MV-4-11 (cell line): Measurements from ENCODE around the gene SCGB2B2.
"Not testable (repeated sequence)": the region's sequence is repeated elsewhere in the genome, so short reads cannot be mapped to it uniquely, and the experiment has no call there.

ENCODE experiments used
- DNase-seq: peaks from one replicate; lab custom pipeline; 2025; lab: John Stamatoyannopoulos, UW

The SCGB2B2 gene

DNA sequence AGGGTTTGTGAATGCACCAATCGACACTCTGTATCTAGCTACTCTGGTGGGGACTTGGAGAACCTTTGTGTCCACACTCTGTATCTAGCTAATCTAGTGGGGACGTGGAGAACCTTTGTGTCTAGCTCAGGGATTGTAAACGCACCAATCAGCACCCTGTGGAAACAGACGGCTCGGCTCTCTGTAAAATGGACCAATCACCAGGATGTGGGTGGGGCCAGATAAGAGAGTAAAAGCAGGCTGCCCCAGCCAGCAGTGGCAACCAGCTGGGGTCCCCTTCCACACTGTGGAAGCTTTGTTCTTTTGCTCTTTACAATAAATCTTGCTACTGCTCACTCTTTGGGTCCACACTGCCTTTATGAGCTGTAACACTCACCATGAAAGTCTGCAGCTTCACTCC is 8.3 kb downstream of the SCGB2B2 start:
- not testable (repeated sequence) for DNase-seq

DNA sequence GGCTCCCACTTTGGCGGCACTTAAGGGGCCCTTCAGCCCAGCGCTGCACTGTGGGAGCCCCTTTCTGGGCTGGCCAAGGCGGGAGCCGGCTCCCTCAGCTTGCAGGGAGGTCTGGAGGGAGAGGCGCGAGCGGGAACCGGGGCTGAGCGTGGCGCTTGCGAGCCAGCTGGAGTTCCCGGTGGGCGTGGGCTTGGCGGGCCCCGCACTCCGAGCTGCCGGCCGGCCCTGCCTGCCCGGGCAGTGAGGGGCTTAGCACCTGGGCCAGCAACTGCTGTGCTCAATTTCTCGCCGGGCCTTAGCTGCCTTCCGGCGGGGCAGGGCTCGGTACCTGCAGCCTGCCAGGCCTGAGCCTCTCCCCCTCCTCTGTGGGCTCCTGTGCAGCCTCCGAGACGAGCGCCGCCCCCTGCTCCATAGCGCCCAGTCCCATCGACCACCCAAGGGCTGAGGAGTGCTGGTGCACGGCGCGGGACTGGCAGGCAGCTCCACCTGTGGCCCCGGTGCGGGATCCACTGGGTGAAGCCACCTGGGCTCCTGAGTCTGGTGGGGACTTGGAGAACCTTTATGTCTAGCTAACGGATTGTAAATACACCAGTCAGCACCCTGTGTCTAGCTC is 8.8 kb downstream of the SCGB2B2 start:
- DNase-seq, result not testable (repeated sequence)

DNA sequence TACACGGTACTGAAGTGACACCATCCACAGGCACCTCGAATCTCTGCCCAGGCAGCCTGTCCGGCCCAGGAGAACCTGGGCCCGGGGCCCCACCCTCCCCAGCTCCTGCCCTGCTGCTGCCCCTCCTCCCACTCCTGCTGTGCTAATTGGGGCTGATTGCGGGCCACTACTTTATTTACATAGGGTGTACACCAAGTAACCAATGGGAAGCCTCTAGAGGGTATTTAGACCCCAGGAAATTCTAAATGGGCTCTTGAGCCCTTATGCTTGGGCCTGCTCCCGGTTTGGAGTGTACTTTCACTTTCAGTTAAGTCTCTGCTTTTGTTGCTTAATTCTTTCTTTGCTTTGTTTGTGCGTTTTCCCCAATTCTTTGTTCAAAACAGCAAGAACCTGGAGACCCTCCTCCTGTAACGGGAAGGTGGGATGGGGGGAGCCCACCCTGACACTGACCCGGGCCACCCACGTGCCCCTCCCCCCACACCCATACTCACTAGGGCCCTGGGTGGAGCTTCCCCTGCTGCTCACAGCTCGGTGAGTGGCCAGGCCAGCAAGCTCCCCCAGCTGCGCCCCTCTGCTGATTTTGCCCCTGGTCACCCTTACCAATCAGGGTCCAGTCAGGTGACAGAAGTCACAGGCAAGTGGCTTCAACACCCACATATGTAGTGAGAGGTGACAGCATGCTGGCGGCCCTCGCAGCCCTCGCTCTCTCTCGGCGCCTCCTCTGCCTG is 9.4 kb downstream of the SCGB2B2 start:
- no peak for DNase-seq

DNA sequence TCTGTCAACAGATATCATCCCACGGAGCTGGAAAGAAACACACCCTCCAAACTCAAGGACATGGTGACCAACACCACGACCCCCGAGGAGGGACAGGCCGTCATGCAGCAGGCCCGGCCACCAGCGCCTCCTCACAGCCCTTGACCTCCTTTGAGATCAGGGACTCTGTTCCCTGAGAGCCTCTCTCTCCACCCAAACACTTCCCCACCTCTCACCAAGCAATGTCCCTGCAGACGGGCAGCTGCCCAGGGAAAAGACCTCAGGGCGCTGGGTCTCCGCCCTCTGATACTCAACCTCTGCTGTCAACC is 10.0 kb downstream of the SCGB2B2 start:
- no peak for DNase-seq

DNA sequence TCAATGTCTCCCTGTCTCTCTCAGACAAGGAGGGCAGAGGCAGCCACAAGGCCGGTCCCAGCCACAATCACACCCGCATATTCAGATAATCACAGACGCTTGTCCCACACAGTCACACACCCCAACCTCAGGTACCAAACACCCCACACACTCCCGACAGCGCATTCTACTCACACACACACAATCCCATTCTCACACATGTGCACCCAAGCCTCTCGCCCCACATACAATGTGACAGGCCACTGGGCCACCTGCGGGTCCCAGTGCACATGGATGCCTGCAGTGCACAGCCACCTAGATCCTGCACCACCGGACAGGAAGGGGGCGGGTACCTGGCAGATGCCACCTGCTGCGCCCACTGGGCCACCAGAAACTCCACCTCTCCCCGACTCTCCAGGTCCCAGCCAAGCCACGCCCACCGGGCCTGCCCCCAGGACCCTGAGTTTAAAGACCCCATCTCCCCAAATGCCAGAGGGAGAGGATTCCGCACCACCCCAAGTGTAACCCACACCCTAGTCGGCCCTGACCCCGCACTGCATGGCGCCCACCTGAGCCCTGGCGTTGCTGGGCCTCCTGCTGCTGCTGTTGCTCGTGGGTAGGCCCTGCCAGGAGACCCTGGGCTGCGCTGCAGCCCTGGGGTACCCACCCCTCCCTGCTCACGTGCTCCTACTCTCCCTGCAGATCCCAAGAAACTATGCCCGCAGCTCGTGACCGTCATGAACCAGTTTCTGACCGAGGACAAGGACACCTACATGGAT is 10.6 kb downstream of the SCGB2B2 start:
- DNase-seq, result no peak

DNA sequence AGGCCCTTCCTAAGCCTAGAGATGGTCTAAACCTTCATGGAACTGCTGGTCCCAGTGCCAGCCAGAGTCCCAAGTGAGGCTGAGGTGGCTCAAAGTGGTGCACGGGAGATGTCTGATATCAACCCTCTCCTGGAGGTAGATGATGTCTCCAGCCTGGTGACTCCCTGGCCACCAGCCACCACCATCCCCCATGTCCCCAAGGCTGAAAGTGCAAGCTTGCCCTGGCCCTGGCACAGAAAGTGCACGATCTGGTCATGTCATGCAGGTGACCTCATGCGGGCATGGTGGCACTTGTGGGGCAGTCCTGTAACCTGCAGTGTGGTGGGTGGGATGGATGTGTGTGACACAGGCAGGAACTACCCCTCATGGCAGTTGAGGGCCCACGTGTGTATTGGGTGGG is 11.7 kb downstream of the SCGB2B2 start:
- not testable (repeated sequence) for DNase-seq

DNA sequence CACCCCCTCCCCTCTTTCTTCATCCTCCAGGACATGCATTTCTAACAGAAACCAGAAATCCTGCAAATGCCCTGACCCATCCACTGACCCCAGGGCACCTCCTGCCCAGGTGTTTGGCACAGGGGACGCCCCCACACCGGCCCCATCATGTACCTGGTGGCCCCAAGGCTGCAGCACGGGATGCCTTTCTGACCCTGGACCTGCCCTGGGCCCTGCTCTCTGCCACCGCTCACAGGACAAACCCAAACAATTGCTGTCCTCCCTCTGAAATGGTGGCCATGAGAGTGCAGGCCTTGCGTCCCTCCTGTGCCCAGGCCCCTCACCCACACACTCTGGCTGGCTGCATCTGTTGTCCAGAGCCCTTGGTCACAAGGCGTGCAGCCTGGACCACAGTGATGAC is 12.1 kb downstream of the SCGB2B2 start:
- no peak for DNase-seq

DNA sequence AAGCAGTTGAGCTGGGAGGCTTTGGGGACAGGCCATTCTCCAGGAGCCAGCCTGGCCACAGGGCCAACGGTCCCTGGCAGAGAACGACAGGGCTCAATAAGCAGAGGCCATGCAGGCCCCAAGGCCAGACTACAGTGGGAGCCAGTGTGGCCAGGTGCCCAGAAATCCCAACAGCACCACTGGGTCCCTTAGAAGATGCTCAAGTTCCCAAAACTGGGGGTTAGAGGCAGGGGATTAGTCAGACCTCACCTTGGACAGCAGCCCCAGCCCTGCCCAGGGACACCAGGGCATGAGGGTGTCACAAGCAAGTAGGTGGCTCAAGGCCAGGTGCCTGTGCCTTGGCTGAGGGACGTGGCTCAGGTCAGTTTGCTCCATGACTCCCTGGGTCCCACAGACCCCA is 12.8 kb downstream of the SCGB2B2 start:
- DNase-seq, result no peak

DNA sequence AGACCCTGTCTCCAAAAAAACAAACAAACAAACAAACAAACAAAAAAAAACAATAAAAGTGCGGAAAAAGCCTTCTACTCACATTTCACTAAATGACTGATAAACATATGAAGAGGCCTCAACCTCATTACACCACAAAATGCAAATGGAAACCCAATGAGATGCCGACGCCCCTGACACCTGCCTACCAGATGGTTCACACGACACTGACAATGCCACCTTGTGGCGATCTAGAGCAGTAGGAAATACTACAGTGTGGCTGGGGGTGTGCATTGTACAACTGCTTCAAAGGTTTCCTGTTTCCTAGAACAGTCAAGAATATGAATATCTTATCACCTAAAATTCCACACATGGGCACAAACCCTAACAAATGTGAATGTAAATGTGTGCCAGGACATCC is 14.0 kb downstream of the SCGB2B2 start:
- no peak for DNase-seq

DNA sequence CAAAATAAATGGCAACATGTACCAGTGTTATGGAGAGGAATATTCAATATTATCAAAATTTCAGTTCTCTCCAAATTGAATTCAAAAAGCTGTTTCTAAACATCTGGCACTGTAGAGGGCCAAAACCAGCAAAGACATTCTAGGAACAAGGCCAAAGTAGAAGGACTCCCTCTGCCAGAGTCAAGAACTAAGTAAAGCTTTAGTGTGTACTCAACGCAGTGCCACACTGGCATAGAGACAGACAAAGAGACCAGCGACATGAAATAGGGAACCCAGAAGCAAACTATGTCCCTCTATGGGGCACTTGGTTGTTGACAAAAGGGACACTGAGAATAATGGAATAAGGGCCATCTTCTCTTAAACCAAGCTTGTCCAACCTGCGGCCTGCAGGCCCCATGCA is 15.6 kb downstream of the SCGB2B2 start:
- DNase-seq, result no peak

DNA sequence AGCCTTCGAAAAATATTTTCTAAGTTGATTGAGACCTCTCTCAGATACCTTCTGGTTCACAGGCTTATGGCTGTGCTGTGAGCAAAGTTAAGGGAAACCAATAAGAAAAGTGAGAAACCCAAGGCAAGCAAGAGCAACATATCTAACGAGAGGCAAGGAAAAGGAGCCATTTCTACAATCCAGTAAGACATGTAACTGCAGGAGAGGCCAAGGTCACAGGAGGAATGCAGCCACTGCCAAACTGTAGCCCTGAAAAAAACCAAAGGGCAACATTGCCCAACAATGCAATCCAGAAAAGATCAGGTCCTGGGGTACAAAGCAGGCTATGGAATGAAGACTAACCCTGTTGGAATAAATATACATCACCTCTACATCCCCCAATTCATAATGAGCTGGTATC is 21.3 kb downstream of the SCGB2B2 start:
- DNase-seq, result no peak

DNA sequence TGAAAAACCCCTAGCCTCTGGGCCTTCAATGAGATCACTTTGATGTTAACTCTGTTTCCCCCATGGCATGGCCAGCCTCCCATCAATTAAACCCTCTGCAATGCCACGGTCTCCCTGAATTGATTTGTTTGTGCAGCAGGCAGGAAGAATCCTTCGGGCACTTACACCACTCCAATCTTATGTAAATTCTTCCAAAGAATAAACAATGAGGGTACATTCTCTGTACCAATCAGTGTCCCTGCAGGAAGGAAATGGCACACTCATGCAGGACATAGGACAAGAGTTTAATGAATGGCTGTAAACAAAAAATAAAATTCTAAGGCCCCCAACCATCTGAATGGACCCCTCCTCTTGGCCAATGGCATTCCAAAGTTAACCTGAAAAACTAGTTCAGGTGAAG is 22.2 kb downstream of the SCGB2B2 start:
- DNase-seq, result no peak

DNA sequence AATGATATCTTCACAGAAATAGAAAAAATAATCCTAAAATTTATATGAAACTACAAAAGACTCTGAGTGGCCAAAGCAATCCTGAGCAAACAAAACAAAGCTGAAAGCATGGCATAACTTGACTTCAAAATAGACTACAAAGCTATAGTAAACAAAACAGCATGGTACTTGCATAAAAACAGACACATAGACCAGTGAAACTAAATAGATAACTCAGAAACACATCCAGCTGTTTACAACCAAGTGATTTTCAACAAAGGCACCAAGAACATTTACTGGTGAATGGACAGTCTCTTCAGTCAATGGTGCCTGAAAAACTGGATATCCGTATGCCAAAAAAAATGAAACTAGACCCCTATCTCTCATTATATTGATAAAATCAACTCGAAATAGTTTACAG is 25.2 kb downstream of the SCGB2B2 start:
- no peak for DNase-seq

DNA sequence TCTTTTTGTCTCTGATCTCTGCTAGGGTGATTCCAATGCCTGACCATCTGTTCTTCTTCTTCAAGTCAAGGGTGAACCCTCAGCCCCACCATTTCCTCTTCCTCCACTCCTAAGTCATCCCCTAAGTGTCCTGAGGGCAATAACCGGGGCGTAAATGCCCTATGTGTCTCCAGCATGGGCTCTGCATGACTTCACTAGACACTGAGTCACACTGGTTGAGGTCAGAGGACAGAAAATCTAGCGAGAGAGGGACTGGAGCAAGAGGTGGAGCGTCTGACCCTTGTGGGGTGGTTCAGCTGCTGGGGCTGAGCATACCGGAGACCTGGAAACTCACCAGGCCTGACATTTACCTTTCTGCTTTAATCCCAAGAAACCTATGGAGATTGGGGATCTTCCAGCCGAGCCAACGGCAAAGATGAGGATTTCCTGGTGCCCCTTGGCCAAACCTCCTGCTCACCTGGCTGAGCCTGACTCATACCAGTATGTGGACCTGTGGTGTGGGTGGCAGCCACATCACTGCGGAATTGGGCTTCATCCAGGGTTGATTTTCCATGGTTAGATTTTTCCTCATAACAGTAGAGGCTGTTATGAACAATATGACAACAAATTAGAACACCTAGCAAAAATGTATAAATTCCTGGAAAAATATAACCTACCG is 26.9 kb downstream of the SCGB2B2 start:
- DNase-seq, result no peak

DNA sequence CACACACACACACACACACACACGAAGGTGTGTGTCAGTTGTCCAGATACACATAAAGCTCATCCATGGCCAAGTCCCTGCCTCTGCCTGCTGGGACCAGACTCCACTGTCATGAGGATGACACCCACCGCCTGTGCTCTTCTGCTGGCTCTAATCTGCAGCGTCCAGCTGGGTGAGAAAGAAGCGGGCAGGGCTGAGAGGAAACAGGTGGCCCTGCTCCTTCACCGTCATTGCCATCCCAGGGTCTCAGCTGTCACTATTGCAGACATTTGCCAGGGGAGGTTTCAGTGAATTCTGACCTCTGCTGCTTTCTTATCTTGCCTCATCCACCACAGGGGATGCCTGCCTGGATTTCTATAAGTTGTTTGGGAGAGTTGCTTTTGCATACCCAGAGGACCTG is 31.4 kb downstream of the SCGB2B2 start:
- DNase-seq, result no peak

DNA sequence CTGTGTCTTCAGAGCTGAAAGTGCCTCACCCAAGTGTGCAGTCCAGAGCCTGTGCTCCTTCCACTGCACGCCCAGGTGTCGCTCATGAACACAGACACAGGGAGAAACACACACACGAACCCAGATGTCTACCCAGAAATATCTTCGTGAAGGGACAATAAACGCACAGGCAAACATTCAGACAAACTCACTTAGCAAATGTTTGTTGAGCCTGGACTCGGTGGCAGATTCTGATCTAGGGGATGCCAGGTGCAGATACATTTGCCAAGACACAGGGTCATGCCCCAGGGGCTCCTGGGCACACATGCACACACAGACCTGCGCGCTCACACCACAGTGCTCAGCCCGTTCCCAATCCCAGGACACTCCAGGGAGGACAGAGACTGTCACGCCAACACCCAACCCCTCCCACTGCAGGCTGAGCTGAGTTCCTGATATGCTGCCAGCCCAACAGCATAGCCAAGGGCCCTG is 31.9 kb downstream of the SCGB2B2 start:
- DNase-seq, result no peak

DNA sequence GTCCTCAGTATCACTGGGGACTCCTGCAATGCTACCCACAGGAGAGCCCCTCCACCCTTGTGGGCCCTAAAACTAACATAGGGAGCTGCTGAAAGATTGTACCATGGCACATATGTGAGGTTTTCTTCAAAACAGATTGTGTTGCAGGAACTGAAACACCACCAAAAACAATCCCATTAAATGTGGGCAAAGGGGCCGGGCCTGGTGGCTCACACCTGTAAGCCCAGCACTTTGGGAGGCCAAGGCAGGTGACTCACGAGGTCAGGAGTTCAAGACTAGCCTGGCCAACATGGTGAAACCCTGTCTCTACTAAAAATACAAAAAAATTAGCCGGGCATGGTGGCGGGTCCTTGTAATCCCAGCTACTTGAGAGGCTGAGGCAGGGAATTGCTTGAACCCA is 34.7 kb downstream of the SCGB2B2 start:
- DNase-seq, result no peak

DNA sequence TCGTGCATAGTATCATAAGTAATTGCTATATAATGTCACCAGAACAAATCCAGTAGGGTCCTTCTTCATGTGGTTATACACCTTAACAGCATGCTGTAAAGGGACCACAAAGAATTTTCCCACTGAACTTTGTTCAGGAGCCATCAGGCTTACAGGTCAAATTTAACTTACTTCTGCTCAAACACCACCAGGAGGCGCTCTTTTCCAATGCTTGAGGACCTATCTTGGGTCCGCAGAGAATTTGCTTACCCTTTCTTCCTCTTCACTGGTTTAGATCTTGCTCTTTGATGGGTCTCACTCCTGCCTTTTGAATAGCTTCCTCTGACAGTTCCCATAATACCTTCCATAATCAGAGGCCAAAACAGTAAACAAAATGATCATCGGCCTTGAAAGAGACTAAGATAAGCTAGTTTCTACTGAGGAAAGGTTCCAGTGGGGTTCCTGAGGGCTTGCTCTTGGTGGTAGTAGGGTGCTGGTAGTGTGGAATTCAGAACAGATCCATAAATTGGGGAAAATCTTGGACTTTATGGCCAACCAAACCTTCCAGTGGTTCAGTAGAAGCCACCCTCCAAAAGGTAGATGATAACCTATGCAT is 37.4 kb downstream of the SCGB2B2 start:
- DNase-seq, result peak; percentile 65

DNA sequence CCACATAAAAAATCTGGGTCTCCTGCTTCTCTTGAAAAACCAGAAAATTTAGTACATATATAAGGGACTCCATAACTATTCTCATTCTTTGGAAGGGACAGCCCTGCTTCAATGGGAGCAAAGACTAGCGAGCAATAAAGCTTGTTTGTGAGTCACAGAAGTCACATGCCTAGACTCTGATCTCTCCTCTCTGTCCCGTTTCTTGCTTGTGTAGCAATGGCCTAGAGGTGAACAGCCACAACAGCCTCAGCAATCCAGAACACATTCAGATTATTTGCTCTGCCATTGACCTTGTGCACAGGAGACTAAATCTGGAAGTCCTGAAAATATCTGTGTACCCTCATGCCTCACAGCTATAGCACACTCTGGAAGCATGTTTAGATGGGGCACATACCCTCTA is 43.2 kb downstream of the SCGB2B2 start:
- DNase-seq, result no peak
